NCI-H446 treated with DMSO at 0.1 percent for 48 hours (cell line): ENCODE measurements around the gene BPI.
"Not testable (repeated sequence)": the region's sequence is repeated elsewhere in the genome, so short reads cannot be mapped to it uniquely, and the experiment has no call there.

Experiments used
- DNase-seq: peaks from one replicate; lab custom pipeline; 2025; lab: John Stamatoyannopoulos, UW

Gene BPI

DNA sequence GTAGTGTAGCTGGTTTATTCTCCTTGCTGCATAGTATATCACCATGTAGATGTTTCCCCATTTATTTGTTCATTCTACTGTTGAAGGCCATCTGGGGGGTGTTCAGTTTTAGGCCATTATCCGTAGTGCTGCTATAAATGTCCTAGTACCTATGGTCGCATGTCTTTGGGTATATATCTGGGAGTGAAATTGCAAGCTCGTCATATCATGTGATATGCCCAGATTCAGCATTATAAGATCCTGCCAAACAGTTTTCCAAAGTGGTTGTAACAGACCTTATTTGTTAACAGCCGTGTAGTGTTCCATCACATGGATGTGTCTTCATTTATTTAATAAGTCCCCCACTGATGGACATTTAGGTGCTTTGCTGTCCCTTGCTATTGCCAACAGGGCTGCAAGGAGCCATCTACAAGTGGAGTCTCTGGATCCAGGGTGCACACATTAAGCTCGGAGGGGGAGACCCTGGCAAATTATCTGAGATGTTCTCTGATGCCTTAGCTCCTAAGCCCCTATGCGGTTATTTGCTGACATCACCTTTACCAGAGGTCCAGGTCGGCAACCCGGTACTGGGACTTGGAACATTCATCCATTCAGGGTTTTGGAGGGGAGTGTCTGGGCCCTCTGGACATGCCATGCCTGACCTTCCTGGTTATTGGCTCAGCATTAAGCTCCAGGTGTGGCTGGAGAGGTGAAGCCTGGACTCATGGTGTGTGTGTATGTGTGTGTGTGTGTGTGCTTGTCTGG, 59.2 kb downstream of the BPI start:
- DNase-seq, result no peak

DNA sequence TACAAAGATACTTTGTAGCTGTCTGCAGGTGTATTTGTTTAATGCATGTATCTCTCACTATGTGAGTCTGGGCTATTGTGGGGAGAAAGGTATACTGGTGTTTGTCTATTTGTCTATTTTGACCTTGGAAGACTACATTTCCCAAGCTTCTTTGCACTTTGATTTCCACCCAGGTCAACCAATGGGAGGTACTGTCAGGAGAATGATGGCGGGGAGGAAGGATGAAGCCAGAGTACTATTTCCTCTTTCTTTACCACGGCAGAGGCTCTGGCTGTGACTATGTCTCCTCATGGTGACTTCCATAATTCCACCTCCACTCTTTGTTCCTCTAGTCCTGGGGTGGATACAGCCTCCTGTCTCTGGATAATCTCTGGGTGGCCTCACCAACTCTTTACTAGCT, 65.4 kb downstream of the BPI start:
- DNase-seq, result no peak

DNA sequence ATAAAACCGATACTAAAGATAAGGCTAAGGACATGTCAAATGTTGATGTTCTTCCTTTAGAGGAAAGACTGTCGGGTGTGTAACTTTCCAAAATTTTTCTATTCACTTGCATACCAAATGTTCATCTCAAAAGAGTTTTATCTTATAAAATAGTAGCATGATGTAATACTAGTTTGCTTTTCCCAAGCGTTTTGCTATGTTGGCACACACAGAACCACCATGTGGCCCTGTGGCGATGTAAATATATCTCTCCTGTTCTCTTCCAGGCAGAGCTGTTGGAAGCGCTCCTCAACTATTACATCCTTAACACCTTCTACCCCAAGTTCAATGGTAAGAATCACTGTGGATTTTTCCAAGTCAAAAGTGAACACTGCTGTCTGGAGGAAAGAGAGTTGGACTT, 68.8 kb downstream of the BPI start:
- DNase-seq, result no peak

DNA sequence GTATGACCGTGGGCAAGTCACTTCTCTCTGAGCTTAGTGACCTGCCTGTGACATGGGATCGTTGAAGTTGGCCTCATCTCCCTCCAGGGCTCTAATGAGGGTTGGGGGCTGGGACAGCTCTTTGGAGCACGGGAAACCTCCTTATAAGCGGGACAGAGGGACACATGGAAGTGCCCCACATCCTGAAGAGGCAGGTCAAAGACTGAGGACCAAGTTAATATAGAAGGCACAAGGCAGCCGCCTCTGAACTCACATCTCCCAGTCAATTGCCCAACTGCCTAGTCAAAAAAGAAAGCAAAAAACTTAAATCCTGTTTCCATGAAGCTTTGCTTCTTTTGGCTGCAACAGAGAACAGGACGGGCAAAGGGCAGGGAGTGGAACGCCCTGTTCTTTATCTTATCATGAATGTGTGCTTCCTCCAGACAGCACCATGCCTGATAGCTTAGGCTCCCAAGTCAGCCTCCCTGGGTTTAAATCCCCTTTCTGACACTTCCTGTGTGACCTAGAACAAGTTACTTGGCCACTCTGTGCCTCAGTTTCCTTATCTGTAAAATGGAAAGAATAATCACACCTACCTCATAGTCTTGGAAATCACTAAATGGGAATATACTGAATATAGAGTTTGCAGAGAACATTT, 69.4 kb downstream of the BPI start:
- DNase-seq, result no peak

DNA sequence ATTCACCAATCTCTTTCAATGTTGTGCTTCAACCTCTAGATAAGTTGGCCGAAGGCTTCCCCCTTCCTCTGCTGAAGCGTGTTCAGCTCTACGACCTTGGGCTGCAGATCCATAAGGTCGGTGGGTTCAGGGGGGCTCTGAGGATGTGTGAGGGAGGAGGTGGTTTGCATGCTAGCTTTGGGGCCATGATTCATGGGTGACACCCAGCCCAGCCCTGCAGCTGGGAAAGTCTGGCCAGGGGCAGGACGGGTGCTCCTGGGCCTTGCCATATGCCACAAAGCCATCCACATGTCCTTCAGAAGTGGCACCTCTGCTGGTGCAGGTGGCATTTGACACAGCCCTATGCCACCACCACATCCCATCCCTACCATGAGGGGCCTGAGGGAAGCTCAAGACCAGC, 69.9 kb downstream of the BPI start:
- DNase-seq, result no peak

DNA sequence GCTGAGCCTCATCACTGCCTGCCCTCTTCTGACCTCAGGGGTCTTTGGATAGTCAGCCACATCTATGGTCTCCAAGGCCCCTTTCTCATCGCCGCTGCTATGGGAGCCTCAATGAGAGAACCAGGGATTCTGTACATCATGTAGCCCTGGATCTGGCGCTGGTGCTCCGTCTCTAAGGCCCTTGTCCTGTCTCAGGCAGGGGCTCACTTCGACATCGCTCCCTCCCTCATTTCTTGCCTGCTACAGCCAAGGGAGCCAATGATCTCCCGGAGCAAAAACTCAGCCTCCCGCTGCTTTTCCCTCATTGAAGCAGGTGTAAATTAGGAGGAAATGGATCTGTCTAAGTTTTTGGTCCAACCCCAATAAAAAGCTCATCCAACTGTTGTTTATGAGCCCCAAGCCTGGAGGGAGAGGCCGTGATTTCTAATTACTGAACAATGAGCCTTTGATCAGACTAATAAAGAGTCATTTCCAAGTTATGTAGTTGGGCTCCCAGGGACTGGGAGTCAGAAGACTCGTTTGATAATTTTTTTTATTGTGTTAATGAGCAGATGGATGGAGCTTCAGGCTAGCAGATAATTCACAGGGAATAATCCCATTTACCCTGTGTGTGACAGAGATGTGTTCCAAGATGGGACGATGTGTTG, 73.2 kb downstream of the BPI start:
- no peak for DNase-seq

DNA sequence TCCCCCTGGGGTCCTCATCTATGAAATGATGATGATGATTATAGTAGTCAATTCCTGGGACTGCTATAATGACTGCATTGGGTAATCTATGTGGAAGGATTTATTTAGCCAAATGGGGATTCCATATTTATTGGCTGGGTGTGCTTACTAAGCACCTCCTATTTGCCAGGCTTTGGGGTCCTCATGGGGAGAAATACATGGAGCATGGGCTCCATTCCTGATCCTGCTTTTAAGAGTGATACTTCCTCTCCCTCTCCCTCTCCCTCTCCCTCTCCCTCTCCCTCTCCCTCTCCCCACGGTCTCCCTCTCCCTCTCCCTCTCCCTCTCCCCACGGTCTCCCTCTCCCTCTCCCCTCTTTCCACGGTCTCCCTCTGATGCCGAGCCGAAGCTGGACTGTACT, 73.9 kb downstream of the BPI start:
- not testable (repeated sequence) for DNase-seq

DNA sequence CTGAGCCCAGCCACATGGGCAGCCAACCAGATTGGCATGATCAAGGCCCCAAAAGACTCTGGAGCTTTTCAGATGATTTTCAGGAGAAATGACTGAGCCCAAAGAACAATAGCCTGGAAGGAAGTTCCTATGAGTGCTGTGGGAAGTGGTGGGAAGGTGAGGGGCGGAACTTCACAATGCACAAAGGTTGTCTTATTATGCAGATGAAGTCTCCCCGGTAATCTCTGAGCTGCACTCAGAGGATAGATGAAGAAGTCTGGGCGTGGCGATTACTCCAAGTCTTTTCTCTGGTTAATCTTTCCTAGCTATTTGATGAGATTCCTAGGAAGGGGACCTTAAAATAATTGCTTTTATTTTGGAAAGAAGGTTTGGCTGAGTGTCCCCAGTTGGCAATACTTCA, 79.2 kb downstream of the BPI start:
- DNase-seq, result no peak

DNA sequence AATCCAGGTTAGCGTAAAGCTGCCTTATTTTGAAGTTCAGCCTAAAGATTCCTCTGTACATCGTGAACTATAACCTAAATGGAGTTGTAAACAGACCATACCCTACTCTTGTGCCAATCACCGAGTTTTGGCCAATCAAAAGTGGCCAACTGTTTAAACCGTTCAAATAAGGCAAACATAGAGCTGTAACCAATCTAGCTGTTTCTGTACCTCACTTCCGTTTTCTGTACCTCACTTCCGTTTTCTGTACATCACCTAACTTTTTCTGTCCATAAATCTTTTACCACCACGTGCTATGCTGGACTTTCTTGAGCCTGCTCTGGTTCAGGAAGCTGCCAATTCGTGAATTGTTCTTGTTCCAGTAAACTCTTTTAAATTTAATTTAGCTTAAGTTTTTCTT, 82.0 kb downstream of the BPI start:
- no peak for DNase-seq

DNA sequence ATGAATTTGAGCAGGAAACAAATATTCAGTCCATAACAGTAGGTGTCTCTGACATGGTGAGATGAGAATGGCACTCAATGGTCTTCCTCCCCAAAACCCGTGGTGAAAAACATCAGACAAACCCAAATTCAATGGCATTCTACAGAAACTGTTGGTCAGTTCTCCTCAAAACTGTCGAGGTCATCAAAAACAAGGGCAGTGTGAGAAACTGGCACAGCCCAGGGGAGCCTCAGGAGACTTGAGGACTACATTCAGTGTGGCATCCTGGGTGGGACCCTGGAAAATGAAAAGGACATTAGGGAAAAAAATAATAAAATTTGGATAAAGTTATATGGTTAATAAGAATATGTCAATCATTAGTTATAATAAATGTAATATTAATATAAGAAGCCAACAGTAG, 82.9 kb downstream of the BPI start:
- no peak for DNase-seq
